GM19240 (cell line): ENCODE measurements around the gene PHTF2.
"Not testable (repeated sequence)": the region's sequence is repeated elsewhere in the genome, so short reads cannot be mapped to it uniquely, and the experiment has no call there.

Experiments used
- DNase-seq: peaks from one replicate; pipeline ENCODE4 v3.0.0; 2011; ENCODE audit warnings: low spot score; ENCODE audit not compliant: insufficient read length

The PHTF2 gene

GRCh38 chr7:77827999-77828398 is 29.4 kb downstream of the PHTF2 start:
- DNase-seq, result no peak

DNA sequence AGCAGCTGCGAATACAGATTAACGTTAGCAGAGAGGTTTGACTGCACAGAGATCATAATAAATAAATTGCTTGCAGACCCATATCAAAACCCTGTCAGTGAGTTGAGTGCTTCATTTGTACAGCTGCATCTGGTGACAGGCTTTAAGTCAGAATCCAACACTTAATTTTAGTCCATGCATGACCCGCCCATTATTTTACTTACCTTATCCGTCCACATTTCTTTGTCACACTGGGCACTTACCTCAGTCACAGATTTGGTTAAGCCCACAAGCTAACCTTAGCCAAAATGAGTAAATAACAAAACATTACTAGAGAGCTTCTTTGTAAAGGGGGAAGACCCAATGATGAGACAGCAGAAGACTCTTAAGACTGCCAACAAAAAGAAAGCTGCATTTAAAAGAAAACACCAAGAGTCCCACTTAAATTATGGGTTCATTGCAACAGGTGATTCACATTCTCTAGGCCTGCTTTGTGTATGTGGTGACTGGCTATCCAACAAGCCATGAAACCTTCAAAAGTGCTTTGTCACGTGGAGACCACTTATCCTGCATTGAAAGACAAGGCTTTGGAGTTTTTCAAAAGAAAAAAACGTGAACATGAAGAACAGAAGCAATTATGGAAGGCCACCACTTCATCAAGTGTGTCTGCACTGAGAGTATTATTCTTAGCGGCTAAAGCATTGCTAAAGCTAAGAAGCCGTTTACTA is 32.2 kb downstream of the PHTF2 start:
- DNase-seq, result no peak

- DNase-seq, result no peak
Observed at GRCh38 chr7:77831481-77831880, 32.9 kb downstream of the PHTF2 start.

DNA sequence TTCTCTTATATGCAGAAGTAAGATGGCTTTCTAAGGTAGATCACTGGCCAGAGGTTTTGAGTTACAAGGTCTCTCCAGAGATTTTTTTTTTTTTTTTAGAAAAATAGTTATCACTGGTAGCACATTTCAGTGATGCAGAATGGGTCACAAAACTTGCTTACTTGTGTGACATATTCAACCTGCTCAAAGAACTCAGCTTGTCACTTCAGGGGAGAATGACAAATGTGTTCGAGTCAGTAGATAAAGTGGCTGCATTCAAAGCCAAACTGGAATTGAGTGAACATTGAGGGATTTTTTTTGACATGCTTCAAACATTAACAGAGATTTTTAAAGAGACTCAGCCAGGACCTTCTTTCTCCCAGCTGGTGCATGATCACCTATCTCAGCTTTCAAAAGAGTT is 33.4 kb downstream of the PHTF2 start:
- DNase-seq, result no peak

DNA sequence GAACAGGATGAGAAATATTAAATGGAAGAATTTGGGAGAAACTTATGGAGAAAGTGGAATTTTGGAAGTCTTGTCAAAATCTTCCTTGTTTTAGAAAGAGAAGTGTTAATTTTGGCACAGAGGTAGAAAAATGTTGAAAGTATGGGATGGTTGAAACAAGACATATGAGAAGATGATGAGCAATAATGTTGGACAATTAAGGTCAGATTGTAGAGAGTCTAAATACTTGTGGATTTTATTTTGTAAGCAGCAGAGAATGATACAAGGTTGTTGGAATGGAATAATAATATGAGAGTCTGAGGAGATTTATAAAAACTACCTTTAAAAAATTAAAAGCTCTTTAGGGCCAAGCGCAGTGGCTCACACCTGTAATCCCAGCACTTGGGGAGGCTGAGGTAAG is 34.6 kb downstream of the PHTF2 start:
- no peak for DNase-seq

GRCh38 chr7:77836425-77836824 is 37.9 kb downstream of the PHTF2 start:
- DNase-seq, result not testable (repeated sequence)

GRCh38 chr7:77837275-77837674 is 38.7 kb downstream of the PHTF2 start:
- DNase-seq, result no peak

DNA sequence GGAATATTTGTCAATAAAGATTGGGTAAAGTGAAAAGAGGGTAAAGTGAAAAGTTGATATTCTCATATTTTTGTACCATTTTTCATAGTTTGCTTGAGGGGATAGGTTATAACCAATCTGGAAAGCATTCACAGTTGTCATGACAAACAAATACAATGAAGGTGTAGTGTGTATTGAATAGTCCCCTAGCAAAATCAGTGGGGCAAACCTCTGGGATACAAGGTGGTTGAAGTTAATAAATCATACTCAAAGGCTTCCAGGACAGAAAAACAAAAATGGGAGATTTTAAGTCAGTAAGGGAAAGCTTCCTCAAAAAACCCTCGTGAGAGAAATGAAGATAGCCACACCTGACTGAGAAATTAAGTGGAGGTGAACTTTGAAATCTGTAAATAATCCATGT is 39.4 kb downstream of the PHTF2 start:
- no peak for DNase-seq

DNA sequence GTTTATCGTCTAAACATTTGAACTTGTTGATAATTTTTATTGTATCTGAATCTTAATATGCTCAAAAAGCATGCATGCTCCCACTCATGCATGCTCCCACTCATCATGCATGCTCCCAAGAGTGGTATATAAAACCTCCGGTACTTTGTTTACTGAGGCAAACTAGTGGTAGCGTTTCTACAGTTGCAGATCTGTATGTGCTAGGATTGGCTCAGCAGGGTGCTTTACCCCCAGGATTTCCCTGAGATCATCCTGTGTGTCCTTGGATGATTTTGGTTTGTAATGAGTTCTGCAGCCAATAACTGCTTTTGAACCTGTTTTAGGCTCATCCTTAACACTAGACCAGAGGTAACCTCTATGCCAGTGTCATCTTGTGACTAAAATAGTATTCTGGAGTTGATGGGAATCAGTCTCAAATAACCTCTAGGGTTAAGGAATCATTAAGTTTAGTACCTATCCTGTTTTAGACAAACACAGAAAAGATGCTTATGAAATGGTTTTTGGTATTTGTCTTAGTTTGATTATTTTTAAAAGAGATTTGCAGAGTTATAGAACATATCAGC is 40.4 kb downstream of the PHTF2 start:
- no peak for DNase-seq

- no peak for DNase-seq
Observed at GRCh38 chr7:77839919-77840318, 41.3 kb downstream of the PHTF2 start.

DNA sequence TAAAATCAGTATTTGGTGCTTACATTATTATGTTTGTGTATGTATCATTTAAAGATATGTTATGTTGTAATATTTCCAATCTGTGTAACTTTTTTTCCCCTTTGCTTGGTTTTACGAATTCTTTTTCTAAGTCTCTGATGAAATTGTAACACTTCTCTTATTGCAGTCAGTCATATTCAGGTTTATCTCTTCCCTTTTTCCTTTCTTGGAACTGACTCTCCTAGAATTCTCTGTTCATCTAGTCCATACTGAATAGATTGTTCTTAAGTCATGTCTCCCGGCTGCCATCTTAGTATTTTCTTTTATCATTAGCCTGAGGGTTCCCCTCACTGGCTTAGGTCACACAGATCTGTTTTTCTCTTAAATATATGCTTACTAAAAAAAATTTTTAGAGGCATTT is 44.6 kb downstream of the PHTF2 start:
- no peak for DNase-seq

- DNase-seq, result no peak
Observed at GRCh38 chr7:77846317-77847092, 47.9 kb downstream of the PHTF2 start.

DNA sequence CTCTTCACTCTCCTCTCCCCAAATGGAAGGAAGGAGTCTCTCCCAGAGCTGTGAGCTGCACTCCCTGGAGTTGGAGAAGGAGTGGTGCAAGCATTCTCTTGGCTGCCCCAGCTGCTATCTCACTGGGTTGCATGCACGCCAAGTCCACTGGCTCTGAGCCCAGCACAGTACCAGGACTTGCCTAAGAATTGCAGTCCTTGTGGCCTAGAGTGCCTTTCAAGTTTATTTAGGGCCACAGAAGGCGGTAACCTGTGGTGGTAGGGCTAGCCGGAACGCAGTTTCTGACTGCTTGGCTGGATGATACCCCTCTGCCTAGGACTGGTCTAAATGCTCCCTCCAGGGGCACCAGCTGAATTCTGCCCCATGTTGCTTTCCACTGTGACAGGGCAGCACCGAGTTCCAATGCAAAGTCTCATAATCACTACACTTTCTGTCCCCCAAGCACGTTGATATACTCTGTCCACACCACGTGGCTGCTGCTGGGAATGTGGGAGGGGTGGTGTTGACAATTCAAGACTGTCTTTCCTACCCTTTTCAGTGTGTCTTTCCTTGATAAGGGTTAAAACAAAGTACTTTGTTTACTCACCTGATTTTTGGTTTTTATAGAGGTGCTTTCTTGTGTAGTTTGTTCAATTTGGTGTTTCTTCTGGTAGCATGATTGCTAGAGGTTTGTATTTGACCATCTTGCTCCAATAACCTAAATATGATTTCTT is 57.0 kb downstream of the PHTF2 start:
- DNase-seq, result no peak

GRCh38 chr7:77858278-77858677 is 59.7 kb downstream of the PHTF2 start:
- DNase-seq, result no peak

- DNase-seq, result no peak
Observed at GRCh38 chr7:77859343-77859742, 60.8 kb downstream of the PHTF2 start.

- DNase-seq, result no peak
Observed at GRCh38 chr7:77862691-77863090, 64.1 kb downstream of the PHTF2 start.

- DNase-seq, result no peak
Observed at GRCh38 chr7:77863860-77864259, 65.3 kb downstream of the PHTF2 start.

GRCh38 chr7:77866370-77866769 is 67.8 kb downstream of the PHTF2 start:
- DNase-seq, result no peak

- no peak for DNase-seq
Observed at GRCh38 chr7:77866786-77867536, 68.4 kb downstream of the PHTF2 start.

- DNase-seq, result no peak
Observed at GRCh38 chr7:77867537-77867865, 68.9 kb downstream of the PHTF2 start.

DNA sequence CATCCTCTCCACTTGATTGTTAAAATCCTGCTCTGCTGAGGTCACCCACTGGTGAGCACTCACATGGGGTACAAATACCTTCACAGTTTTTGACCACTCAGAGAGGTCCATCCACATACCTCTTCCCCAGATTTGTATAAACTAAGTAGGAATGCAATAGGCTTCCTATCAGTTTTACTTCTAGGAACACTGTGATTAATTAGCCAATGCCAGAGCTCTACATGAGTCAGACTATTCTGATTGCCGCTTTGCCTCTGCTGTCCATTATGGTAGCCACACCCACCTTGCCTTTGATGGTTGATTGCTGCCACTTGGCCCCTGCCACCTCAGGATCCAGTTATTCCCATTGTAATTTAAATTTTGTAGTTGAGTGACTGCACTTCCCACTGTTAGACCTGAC is 73.7 kb downstream of the PHTF2 start:
- DNase-seq, result not testable (repeated sequence)
